Left hindlimb (tissue), 1 donor: ENCODE measurements around the gene LAS1L.
"Not testable (repeated sequence)": the region's sequence is repeated elsewhere in the genome, so short reads cannot be mapped to it uniquely, and the experiment has no call there.

ENCODE experiments used
- DNase-seq: peaks from one replicate; pipeline ENCODE4 v3.0.0-alpha.2; 2018

Gene LAS1L

DNA sequence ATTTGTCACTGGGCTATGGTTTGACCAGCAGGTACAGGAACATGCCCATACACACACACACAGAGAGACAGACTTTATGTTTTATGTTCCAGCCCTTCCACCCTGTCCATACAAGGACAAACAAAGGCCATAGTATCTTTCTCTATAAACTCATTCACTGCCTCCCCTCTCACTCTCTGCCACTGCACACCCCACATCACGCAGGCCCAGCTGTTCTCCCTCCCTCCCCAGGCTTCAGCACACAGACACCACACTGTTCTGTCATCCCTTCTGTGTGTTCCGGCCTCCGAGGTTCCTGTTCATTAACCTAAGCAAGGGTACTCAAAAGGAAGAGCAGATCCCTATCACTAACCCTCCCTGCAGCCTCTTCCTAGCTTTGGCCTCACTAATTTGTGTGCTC lies 17.8 kb downstream of the LAS1L start:
- no peak for DNase-seq

DNA sequence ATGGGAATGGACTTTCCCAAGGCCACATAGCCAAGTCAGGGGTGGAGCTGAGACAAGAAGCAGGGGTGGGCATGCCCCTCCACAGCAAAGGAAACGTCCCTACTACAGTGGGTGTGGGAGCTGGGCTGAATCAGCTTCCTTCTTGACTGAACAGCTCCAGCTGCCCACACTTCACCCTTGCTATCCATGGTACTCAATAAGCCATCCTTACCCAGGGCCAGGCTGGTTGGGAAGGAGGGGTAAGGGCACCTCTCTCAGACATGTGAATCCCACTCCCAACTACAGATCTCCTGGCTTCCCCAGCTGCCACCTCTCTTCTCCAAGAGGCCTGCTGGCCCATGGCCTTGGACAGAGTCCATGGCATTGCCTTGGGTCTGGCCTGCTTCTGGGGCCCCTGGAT lies 21.0 kb downstream of the LAS1L start:
- no peak for DNase-seq

DNA sequence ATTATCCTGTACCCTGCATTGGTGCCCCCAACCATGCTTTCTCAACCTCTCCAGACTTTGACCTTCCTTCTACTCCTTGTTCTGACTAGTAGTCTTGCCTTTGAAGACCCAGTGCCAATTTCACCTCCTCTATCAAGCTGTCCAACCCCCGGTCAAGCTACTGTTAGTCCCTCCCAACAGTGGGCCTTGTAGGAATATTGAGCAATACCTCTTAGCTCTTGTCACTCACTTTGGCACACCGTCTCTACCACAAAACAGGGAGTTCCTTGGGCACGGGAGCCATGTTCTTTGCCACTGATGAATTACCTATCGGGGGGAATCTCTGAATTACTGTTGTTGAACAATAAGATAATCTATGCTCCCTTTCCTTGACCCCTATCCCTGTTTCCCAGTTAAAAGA lies 25.2 kb downstream of the LAS1L start:
- no peak for DNase-seq

DNA sequence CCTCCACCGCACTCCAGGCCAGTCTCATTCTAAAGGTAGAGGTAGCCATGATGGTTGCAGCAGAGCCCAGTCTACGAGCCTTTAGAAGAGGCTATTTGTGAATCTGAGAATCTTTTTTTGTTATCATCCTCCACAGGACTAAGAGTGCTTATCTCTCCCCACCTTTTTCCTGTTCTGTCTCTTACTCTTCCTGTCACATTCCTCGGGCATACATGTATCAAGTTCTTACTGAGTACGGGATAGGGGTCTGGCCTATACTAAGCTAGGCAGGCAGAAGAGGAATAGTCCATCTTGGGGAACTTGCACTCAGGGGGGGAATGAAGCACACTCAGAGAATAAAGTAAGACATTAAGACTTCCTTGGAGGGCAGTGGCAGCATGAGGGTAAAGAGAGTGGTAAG lies 25.7 kb downstream of the LAS1L start:
- DNase-seq = no peak

DNA sequence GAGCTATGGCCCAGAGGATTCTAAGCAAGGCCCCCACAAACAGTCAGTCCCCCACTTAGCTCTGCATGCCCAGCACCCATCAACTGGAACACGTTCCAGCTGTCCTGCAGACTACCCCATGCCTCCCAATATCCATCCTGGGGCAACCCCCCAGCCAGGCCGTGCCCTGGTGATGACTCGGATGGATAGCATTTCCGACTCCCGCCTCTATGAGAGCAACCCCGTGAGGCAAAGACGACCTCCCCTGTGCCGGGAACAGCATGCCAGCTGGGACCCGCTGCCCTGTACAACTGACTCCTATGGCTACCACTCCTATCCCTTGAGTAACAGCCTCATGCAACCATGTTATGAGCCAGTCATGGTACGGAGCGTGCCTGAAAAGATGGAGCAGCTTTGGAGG lies 32.0 kb downstream of the LAS1L start:
- no peak for DNase-seq

DNA sequence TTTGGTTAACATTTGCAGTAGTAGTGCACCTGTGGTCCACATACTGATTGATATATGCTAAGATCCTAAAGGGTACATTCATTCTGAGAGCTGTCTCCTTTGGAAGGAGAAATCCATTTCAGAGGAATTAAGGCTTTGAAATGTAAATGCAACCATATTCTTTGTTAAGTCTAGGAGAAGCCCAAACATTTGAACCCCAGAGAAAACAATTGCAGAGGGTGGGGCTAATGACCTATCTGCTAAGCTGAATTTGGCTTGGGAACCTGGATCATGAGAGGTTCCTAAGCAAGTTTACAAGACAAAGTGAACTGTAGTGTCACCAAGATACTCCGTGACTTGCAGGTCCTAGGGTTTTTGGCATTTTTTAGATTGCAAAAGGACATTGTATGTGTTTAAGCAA lies 41.2 kb downstream of the LAS1L start:
- no peak for DNase-seq

DNA sequence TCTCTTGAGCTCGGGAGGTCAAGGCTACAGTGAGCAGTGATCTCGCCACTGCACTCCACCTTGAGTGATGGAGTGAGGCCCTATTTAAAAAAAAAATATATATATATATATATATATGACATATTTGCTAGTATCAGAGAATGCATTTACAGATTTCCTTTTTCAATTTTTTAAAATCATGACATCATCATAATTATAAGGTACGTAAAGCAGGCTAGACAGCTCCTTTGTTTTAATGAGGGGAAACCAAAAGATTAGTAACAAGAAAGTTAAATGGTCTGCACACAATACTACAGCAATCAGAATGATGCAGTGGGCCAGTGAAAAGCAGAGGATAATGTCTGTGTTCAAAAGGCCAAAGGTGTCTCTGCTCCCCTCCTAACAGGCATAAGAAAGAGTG lies 43.0 kb downstream of the LAS1L start:
- DNase-seq = no peak

DNA sequence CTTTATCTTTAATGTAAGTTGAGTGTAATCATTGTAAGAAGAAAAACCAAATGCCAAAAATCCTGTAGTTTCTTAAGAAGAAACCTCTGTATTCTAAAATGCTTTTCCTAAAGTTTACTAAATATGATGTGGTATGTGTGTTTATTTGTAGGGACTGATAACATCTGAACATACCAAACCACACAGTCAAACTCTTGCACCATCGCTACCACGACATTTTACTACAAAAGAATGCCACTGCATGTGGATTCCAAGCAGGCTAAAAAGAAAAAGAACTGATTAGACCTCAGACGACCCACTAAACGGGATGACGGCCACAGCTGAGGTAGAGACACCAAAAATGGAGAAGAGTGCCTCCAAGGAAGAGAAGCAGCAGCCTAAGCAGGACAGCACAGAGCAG lies 46.1 kb downstream of the LAS1L start:
- no peak for DNase-seq

DNA sequence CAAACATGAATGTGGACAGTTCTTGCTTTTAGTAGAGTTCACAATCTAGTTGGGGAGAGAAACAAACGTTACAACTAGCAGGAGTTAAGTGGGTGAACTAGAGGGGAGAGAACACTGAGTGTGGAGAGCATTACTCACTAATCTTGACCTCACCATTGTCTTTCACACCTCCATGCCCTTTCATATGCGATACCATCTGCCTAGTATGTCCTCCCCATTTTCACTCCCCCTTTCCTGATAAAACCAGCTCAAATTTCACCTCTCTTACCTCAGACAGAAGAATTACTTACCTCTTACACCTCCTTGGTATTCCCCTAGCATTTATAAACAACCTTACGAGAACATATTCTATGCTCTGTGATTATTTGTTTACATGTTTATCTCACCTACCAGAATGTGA lies 53.6 kb downstream of the LAS1L start:
- DNase-seq = no peak

DNA sequence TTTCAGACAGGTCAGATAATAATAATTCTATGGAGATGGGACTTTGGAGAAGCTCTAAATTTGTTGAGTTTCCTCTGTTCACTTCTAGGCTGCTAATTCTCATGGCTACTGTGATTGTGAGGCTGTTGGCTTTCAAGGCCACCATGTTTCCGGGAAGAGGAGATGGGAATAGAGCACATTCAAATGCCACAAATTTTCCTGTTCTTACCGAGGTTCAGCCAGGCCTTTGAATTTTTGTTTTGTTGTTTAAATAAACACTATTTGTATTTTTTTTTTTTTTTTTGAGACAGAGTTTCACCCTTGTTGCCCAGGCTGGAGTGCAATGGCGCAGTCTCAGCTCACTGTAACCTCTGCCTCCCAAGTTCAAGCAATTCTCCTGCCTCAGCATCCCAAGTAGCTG lies 55.5 kb downstream of the LAS1L start:
- not testable (repeated sequence) for DNase-seq

DNA sequence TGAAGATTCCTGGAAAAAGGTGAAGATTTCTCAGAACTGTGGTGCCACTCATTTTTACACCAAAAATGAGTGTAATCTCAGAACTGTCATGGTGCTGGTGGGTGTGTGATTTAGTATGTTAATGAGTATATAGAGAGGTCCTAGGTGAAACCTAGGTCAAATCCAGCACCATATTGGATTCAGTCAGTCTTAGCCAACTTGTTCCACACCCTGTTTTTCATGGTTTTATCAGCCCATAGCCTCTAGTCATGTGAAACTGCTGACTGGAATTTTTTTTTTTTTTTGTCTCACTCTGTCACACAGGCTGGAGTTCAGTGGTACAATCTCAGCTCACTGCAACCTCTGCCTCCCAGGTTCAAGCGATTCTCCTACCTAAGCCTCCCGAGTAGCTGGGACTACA lies 58.0 kb downstream of the LAS1L start:
- DNase-seq = no peak

DNA sequence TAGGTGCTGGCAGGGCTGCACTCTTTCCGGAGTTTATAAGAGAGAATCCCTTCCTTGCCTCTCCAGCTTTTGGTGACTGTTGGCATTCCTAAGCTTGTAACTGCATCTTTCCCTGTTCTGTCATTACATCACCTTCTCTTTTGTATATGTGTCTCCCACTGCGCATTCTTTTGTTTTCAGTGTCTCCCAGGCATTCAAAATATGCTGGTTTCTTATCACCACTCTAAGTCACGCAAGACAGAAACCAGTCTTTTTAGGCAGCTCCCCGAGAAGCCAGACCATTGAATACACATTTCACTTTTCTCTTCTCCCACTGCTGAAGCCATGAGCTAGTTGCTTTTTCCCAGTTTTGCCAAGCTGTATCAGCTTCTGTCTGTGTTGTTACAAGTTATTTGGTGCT lies 71.0 kb downstream of the LAS1L start:
- DNase-seq = no peak
